ENCODE data around the gene ADO.

DNA sequence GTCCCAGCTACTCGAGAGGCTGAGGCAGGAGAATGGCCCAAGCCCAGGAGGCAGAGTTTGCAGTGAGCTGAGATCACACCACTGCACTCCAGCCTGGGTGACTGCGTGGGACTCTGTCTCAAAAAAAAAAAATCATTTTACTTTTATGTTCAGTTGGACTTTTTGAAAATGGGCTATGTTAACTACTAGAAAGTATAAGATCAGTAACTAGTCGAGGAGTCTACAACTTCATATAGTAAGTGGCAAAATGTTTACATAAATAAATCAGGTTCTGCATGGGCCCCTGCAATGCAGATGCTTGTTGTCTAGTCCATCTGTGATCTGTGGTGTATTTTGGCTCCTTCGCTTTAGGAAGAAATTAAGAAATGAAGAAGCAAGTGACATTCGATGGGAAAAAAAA, 12.3 kb upstream of the ADO start:
- TF ChIP-seq, protein P1, sequence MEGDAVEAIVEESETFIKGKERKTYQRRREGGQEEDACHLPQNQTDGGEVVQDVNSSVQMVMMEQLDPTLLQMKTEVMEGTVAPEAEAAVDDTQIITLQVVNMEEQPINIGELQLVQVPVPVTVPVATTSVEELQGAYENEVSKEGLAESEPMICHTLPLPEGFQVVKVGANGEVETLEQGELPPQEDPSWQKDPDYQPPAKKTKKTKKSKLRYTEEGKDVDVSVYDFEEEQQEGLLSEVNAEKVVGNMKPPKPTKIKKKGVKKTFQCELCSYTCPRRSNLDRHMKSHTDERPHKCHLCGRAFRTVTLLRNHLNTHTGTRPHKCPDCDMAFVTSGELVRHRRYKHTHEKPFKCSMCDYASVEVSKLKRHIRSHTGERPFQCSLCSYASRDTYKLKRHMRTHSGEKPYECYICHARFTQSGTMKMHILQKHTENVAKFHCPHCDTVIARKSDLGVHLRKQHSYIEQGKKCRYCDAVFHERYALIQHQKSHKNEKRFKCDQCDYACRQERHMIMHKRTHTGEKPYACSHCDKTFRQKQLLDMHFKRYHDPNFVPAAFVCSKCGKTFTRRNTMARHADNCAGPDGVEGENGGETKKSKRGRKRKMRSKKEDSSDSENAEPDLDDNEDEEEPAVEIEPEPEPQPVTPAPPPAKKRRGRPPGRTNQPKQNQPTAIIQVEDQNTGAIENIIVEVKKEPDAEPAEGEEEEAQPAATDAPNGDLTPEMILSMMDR (IDR thresholded peaks at IDR 0.05; ENCODE audit: insufficient read depth, low read length, poor library complexity, severe bottlenecking): no peak
- no peak for TF ChIP-seq EZH2phosphoT487 (conservative IDR thresholded peaks at IDR 0.05; ENCODE audit: low read length)
